Measurements from ENCODE around the gene CDC42BPG.
"Not testable (repeated sequence)": the region's sequence is repeated elsewhere in the genome, so short reads cannot be mapped to it uniquely, and the experiment has no call there.

CDC42BPG gene

GRCh38 chr11:64849598-64850356, 5.3 kb upstream of the CDC42BPG start:
- no peak for DNase-seq (ENCODE audit: low spot score)

- no peak for DNase-seq (ENCODE audit: low spot score)
Observed at GRCh38 chr11:64848826-64849597, 4.6 kb upstream of the CDC42BPG start.

- DNase-seq (ENCODE audit: low spot score), result peak; percentile 66
Observed at GRCh38 chr11:64848214-64848825, 3.9 kb upstream of the CDC42BPG start.

GRCh38 chr11:64846998-64847666, 2.7 kb upstream of the CDC42BPG start:
- peak; percentile 91 for DNase-seq (ENCODE audit: low spot score)

DNA sequence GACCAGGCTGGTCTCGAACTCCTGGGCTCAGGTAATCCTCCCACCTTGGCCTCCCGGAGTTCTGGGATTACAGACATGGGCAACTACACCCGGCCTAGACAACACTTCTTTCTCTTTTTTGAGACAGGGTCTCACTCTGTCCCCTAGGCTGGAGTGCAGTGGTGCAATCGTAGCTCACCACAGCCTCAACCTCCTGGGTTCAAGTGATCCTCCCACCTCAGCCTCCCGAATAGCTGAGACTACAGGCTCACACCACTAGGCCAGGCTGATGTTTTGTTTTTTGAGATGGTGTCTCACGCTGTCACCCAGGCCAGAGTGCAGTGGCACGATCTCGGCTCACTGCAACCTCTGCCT, 1.3 kb upstream of the CDC42BPG start:
- not testable (repeated sequence) for DNase-seq (ENCODE audit: low spot score)

DNA sequence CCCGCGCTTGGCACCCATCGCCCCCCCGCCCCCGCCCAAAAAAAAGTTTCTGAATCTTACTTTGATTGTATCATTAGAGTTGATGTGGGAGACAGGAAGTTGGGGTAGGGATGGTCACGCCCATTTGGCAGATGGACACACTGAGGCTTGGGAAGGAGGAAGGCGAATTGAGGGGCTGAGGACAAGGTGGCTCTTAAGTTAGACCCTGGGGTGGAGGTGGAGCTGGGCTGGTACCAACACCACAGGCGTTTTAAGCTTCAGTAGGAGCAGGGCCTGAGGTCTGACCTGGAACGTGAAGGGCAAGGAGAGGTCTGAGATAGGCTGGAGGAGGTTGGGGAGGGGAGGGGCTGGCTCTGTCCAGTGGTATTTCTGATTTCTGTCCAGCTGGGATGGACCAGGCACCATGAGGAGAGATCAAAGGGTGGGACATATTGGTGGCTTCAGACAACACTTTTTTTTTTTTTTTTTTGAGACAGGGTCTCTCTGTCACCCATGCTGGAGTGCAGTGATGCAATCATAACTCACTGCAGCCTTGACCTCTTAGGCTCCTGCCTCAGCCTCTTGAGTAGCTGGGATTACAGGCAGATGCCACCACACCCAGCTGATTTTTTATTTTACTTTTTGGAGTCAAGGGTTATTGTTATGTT, 799 bp upstream of the CDC42BPG start:
- DNase-seq (ENCODE audit: low spot score), result peak; percentile 55

DNA sequence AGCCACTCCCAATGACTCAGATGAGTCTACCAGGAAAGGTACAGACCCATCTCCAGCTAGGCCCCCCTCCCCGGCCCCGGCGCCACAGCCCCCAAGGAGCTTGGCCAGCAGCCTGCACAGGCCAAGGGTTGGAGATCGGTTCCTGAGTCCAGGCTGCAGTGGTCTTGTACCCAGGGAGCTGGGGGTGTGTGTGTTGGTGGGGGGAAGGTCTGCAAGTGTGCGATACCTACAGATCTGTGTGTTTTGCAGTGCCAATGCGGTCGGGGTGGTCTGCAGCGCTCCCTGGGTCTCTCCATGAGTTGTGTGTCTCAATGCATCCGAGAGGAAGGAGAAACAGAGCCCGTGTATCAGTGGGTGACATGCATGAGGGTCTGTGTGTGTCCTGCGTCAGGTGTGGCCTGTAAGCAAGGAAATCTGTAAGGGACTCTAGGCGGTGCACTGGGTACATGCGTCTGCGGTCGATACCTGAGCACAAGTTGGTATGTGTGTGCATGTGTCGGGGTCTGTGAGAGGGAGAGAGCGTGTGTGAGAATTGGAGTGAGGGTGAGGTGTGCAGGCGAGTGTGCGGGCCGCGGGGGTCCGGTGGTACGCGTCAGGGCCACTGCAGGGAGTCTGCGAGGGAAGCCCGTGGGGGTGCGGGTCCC, 645 bp downstream of the CDC42BPG start:
- DNase-seq (ENCODE audit: low spot score), result no peak

GRCh38 chr11:64842851-64843685, 1.4 kb downstream of the CDC42BPG start:
- DNase-seq (ENCODE audit: low spot score), result no peak

DNA sequence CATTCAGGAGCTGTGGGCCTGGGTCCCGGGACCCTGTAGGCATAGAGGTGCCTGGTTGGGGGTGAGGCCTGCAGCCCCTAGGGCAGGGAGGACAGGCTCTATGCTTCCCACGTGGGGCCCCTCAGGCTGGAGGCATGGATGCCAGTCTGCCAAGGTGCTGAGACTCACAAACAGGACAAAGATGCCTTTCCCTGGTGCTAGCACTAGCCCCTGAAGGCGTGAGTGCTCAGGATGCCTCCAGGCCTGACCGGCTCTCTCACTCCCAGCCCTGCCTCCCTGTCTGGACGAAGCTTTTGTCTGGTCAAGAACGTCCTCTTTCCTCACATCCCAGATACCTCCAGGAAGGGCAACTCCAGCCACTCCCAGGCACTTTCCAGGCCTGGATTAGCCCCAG, 2.1 kb downstream of the CDC42BPG start:
- DNase-seq (ENCODE audit: low spot score), result no peak

GRCh38 chr11:64841592-64842365, 2.7 kb downstream of the CDC42BPG start:
- DNase-seq (ENCODE audit: low spot score), result no peak

GRCh38 chr11:64839887-64840782, 4.3 kb downstream of the CDC42BPG start:
- DNase-seq (ENCODE audit: low spot score), result no peak

DNA sequence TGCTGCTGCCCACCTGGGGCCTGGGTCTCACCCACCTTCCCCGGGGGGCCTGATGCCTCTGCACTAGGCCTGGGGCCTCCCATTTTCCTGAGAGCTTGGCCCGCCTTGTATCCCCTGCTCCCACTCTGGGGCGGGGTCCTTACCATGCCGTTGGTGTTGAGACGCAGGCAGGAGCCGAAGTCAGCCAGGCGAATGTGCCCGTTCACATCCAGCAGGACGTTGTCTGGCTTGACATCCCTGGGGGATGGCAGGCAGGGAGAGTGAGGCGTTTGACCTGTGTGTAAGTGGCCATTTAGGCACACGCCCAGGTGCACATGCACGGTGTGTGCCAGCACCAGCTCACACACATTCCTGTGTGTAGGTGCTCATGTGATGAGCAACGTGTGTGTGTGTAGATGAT, 5.1 kb downstream of the CDC42BPG start:
- DNase-seq (ENCODE audit: low spot score), result no peak

DNA sequence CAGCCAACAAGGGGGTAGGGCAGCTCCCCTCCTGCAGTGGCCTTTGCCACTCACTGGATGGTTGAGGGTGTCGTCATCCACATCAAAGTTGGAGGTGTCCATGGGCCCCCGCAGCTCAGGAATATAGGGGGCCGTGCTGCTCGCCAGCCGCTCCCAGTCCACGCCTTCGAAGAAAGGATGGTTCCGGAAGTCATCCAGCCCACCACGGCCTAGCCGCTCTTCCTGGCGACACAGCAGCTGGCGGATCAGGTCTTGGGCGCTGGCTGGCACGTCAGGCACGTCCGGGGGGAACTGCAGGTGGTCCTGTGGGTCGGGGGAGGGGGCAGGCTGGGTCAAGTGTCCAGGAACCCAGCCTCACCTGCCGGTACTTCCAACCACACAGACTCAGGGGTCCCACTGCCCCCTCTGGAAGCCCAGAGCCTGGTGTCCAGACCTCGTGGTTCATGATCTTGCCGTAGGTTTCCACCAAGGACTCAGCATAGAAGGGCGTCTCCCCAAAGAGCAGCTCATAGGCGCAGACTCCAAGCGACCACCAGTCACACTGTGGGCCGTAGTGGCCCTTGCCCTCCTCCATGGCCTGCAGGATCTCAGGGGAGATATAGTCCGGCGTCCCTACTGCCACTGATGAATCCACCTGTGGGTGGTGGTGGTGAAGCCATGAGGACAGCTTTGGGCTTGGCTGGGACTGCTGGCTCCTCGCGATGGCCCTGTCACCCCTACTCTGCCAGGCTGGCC, 5.7 kb downstream of the CDC42BPG start:
- no peak for DNase-seq (ENCODE audit: low spot score)

- no peak for DNase-seq (ENCODE audit: low spot score)
Observed at GRCh38 chr11:64837887-64838351, 6.5 kb downstream of the CDC42BPG start.

DNA sequence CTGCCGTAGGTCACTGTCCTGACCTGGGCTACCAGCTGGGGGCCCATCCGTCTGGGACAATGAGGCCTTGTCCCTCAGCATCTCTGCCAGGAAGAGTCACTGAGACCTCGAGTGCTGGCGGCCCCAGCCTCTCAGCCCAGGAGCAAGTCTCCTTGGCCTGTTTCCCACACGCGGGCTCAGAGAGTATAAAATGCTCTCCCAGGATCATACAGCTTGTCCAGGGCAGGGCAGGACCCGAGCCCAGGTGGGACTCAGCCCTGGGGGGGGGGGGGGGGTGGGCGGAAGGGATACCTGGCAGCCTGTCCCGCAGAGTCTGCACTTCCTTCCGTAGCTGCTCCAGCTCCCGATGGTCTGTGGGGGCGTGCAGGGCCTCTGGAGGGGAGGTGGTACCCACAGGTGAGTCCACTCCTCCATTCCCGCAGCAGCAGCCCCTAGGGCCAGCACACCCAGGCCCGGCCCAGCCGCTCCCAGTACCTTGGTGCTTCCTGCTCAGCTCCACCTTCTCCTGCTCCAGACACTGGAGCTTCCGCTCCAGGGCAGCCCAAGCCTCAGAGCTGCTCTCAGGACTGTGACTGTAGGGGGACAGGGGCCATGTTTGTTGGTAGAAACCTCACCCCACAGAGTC, 7.9 kb downstream of the CDC42BPG start:
- no peak for DNase-seq (ENCODE audit: low spot score)

DNA sequence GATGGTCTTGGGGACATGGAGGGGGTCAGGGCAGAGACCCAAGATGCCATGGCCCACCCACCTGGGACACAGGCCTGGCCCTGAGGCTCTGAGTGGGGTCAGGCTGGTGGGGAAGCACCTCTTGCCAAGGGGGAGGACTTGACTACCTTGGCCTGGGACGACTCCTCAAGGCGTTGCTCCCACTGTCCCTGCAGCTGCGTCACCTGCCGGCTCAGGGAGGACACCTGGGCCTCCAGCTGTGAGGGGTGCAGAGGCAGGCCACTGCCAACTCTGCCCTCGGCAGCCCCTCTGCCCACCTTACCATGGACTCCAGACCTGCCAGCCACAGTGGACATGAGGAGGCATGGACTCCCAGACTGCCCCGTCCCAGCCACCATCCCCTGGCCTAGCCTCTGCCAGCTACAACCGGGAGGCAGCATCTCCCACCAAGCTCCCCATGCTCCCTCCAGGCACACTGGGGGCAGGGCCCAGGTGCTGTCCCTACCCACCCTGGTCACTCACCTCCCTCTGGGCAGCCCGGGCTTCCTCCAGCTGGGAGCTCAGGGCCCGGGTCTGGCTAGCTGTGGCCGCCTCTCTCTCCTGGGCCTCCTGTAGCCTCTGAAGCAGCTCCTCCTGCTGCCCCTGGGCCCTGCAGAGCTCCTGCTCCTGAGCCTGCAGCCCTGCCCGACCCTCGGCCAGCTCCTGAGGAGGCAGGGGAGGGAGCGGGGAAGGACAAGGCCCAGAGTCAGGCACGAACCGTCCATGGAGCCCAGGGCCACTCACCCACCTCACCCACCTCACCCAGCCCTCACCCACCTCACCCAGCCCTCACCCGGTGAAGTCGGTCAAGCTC, 8.6 kb downstream of the CDC42BPG start:
- DNase-seq (ENCODE audit: low spot score), result no peak

Measured in NAMALWA (cell line).